Dermis microvascular lymphatic vessel endothelial cell (primary cell): ENCODE results near the gene KRTAP10-3. TPM values are rescaled to one million over a fixed set of nuclear protein-coding genes. Genes with fewer than 3 reads are reported as not detected.

Experiments
- DNase-seq, 2 donors: peaks; one replicate each; pipeline versions ENCODE4 v3.0.0 to v3.0.0-alpha.2; 2010; ENCODE audit warnings: low read depth in 2 of 2
- total RNA-seq: library from RNA; depleted of rRNA; stranded (reverse); fragments of >200 nt; gene quantifications from 2 replicates; pipeline ENCODE4 v1.2.1, GENCODE V29; 2014

KRTAP10-3 gene
- total RNA-seq, 1 donor from 2014 or later: not detected

DNA sequence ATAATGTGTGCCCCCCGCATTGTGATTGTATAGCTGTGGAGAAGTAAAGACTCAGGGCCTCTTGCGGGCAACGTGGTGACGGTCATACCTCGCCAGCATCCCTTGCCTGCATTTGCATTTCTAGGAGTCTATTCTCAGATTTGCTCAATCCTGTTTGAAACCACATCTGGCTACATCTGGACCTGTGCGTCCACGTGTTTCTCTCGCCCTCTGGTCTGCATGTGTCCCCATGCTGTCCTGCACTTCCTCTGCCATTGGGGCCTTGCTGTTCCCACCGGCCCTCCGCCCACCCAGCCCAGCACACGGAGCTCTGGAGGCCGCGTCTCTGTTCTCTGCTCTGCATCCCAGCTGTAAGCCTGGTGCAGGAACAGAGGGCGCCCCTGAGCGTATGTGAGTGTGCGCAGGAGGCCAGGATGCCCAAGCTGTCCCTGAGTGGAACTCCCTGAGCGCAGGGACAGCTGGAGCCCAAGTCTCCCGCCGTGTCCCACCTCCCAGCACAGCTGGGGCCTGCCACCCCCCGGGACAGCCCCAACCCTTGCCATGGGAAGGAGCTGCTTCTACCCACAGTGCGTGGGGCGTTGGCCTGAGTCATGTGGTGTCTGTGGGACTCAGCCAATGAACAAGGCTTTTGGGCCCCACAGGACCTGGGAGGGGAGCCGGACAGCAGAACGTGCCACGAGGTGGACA is 8.9 kb downstream of the KRTAP10-3 start:
- no peak for DNase-seq

DNA sequence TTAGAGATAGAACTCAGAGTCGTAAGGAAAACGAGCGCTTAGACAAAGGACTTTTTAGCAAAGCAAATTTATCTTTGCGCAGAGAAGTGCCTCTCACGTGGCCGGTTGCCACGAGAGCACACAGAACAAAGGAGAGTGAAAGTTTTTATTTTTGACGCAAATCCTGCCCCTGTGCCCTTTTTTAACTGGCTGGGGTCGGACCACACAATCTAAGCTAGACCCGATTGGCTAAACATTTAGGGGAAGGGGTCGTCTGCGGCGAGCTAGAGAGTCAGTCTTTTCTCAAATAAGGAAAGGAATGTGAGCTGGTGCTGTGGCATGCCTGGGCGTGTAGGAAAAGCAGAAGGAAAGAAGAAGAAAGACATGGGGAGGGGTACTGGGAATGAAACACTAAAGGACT is 9.7 kb downstream of the KRTAP10-3 start:
- DNase-seq: no peak

DNA sequence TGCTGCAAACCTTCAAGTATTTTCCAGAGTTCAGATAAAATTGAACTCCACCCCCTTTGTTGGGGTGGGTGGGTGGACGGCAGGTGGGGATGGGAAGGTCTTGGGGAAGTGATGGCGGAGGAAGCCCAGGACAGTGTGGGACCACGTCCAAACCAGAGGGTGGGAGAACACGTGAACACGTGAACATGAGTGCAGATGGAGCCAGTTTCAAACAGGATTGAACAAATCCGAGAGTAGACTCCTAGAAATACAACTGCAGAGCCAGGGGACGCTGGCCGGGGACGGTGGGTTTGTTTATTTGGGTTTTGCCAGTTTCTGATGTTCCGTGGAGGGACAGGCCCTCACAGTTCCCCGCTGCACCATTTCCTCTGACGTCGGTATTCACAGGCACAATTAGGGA is 10.2 kb downstream of the KRTAP10-3 start:
- no peak for DNase-seq

DNA sequence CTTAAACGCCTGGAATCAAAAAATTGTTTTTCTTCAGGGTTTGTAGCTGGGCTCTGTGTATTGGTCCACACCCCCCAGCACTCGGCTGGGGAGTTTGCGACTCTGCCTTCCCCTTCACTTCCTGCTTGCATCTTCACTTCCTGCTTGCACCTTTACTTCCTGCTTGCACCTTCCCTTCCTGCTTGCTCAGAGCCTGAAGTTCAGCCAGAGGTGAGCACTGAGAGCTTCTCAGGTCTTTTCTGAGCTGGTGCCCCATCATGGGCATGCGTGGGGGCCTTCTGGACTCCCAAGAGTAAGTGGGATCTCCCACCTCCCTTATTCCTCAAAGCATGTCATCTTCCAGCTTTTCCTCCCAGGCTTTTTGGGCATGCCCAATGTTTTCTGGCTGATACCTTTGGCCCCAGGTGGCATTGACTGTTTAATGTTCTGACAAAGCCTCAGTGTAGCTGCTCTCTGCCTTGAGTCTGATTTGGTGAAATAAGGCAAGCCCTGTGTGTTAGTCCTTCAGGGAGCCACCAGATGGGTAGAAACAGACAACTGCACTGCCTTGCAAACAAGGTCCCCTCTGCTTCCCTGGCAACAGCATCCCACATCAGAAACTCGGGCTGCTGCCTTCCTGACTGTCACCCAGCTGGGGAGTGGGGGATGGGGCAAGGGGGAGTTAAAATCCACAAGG is 10.8 kb downstream of the KRTAP10-3 start:
- DNase-seq: no peak

DNA sequence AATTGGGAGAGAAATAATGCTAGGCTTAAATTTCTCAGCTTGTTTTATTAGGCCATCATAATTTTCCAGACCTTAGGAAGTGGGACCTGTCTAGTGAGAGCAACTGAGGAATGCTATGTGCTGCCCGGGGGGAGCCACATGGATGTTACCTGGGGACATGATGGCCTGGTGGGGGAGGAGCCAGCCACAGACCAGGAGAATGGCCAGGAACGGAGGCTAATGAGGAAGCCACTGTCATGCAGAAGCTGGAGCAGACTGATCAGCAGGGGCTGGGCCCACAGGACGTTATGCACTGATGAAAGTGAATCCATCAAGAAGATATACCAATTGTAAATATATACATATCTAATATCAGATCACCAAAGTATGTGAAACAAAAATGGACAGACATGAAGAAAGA is 14.0 kb downstream of the KRTAP10-3 start:
- no peak for DNase-seq

DNA sequence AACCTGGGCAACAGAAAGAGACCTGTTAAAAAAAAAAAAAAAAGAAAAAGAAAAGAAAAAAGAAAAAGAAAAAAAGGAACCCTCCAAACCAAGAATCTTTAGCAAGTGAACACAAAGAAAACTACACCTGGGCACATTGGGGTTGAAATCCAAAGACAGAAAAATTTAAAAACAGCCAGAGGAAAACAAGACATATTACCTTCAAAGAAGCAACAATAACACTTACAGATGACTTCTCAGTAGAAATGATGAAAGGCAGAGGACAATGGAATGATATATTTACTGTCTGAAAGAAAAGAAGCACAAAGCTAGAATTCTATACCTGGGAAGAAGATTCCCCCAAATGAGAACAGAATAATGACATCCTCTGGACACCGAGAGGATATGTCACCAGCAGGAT is 15.9 kb downstream of the KRTAP10-3 start:
- no peak for DNase-seq

DNA sequence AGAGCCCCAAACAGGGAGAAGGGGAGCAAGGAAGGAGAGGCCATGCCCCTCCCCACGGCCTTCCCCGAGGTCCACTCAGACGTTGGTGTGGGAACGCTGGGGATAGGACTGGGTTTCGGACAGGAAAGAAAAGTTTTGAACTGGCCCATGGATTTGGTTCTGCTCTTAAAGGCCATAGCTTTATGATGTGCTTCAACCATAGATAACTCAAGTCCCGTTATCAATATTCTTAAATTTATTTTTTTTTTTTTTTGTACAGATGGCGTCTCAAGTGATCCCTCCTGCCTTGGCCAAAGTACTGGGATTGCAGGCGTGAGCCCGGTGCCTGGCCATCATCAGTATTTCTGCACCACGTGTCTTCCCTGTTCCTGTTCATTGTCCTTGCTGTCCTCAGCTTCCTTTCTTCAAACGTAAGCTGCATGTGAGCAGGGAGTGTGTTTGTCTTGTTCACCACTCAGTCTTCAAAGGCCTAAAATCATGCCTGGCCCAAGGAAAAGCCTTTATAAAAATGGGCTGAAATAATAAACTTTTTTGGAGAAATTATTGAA is 17.8 kb downstream of the KRTAP10-3 start:
- DNase-seq: no peak

DNA sequence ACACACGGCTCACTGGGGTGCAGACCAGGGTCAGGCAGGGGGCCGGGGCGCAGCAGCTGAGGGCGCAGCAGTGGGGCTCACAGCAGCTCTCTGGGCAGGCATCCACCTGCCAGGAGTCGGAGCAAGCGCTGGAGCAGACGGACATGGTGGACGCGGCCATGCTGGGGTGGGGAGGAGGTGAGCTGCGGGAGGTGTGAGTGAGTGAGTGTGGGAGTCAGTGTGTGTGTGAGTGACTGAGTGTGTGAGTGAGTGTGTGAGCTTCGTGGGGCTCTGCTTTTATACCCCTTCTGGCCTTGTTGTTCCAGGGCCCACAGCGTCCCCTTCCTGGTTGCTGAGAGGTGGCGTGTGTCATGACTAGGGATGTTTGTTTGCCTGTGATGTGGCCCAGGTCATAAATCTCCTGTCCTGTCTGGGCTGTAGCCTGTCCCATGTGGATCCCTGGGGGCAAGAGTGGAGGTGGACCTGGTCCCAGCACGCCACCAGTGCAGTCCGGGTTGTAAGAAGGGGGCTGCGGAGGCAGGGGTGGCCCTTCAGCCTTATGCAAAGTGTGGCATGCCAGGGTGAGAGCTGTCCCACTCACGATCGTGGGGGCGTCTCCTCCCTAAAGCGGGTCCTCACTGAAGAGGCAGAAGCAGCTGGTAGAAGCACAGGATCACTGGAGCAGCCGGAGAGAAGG is 18.5 kb downstream of the KRTAP10-3 start, which contains the start of gene KRTAP10-1:
KRTAP10-1 (minus strand) TSS at position 205 of the 676 bp plus-strand sequence; CDS start at position 160, 45 bp downstream.
- no peak for DNase-seq

DNA sequence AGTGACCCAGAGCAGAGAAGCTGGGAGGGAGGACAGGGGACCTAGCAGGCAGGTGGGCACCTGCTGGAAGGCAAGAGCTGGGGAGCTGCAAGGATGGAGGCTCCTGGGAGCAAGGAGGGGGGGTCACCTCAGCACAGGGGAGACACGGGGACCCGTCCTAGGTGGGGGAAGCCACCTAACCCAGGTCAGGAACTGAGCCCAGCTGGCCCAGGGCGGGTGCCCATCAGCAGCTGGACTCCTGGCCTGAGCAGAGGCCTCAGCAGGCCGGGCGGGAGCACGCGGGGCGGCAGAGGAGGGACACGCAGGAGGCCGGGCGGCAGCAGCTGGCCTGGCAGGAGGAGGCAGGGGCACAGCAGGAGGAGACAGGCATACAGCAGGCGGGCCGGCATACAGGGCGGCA is 19.5 kb downstream of the KRTAP10-3 start:
- no peak for DNase-seq

DNA sequence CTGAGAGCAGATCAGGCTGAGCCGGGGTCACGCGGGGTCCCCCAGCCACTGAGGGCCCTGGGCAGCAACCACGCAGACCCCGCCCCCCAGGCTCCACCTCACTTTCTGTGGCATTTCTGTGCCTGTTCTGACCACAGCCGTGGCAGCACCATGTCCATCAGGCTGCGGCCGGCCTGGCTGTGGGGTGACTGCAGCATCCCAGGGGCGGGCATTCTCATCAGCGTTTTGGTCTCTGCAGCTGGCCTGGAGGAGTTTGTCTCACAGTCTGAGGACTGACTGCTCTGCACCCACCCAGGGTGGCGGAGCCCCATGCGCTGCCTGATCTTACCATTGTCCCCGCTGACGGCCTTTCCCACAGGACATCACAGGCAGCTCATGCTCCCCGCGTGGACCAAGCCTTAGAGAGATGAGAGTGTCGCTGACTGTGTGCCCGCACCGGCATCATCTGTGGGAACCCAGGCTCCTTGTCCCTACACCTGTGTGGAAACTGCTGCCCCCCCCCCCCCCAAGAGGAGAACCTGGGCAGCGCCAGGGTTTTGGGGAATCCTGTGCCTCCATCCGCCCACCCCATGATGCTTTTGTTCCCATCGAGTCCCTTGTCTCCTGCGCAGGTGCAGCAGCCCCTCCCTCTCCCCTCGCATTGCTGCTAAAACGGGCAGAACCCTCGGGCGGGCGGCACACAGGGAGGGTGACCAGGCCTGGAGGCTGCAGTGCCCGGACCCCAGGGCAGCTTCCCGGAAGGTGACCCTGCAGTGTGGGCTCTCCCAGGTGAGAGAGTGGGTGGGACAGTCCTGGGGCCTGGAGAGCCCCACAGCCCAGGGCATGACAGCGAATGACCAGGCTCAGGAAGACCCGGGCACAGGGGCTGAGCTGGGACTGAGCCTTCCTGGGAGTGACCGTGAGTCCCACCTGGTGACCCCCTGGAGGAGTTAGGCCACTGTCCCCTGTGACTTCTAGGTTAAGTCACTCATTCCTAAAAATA is 20.4 kb downstream of the KRTAP10-3 start:
- no peak for DNase-seq

DNA sequence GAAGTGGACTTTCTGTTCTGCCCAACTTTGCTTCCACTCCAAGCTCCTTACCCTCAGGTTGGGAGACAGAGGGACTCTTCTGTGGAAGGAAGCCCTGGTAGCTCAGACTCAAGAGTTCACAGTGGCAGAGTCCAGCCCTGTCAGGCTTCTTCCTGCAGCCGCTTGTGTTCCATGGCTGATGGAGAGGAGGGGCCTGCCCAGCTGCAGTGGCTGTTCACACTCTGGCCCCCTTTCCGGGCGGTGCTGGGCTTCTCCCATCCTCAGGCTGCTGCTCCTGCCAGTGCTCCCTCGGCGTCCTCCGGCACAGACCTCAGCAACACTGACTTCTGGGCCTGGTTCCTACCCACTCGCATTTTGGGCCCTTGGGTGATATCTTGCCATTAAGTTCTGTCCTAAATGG is 22.6 kb downstream of the KRTAP10-3 start:
- no peak for DNase-seq

DNA sequence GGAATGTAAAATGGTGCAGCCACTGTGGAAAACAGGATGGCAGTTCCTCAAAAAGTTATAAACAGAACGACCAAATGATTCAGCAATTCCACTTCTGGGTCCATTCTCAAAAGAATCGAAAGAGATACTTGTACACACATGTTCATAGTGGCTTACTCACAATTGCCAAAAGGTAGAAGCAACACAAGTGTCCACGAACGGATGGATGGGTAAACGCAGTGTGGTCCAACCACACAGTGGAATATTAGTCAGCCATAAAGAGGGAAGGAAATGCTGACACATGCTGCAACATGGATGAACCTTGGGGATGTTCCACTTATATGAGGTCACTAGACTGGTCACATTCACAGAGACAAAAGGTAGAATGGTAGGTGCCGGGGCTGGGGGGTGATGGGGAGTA is 23.9 kb downstream of the KRTAP10-3 start:
- DNase-seq: no peak

DNA sequence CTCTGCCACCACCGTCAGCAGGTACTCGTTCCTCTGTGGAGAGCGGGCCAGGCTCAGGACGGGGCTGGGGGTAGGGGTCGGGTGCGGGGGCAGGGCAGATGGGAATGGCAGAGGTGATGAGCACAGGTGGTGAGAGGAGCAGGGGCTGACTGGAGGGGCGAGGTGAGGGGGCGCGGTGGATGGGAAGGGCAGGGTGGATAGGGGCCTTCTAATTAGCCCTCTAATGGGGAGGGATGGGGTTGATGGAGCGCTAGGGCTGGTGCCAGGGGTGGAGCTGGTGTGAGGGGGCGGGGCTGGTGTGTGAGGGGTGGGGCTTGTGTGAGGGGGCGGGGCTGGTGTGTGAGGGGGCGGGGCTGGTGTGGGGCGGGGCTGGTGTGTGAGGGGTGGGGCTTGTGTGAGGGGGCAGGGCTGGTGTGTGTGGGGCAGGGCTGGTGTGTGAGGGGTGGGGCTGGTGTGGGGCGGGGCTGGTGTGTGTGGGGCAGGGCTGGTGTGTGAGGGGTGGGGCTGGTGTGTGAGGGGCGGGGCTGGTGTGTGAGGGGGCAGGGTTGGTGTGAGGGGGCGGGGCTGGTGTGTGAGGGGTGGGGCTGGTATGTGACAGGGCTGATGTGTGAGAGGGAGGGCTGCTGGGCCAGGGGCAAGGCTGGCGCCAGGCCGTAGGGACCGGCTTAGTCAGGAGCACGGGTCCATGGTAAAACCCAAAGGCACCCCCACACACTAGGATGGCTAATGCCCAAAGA is 24.5 kb downstream of the KRTAP10-3 start:
- no peak for DNase-seq

DNA sequence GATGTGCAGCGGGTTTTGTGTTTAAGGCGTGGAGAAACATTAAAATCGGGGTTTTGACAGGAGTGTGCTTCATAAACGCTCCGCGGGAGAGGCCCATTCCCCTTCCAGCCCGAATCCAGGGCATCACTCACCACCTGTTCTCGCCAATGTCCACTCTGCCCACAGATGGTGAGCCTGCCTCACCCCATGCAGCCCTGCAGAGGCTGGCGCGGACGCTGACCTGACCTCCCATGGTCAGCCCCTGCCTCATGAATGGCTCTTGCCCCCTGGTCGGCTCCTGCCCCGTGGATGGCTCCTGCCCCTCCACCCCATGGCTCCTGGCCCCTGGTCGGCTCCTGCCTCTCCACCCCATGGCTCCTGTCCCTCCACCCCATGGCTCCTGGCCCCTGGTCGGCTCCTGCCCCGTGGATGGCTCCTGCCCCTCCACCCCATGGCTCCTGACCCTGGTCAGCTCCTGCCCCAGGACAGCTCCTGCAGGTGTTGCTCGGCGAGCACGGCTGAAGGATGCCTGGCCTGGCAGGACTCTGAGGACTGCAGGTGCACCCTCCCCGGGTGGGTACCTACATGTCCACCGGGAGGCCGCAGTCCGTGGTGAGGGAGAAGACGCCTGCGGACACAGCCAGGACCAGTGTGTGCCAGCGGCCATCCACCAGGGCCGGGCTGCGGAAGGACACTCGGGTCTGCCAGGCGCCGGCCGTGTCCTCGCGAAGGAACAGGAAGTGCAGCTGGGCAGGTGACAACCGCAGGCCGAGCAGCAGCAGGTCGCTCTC is 25.3 kb downstream of the KRTAP10-3 start:
- no peak for DNase-seq

DNA sequence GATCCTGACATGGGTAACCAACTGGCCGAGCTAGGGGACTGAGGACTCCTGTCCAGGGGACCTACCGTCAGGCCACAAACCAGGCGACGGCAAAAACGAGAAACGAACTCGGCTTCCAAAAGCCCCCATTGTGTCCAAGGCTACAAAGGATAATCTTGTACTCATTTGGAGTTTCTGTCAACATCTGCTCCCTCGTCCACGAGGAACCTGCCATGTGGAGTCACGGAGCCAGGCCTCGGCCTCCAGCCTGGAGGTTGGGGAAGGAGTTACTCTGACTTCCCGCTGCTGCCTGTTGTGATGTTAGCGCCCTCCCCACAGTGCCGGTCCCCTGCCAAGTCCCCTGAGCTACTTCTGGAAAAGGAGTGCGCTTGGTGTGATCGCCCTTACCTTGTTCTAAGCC is 25.9 kb downstream of the KRTAP10-3 start:
- DNase-seq: no peak

DNA sequence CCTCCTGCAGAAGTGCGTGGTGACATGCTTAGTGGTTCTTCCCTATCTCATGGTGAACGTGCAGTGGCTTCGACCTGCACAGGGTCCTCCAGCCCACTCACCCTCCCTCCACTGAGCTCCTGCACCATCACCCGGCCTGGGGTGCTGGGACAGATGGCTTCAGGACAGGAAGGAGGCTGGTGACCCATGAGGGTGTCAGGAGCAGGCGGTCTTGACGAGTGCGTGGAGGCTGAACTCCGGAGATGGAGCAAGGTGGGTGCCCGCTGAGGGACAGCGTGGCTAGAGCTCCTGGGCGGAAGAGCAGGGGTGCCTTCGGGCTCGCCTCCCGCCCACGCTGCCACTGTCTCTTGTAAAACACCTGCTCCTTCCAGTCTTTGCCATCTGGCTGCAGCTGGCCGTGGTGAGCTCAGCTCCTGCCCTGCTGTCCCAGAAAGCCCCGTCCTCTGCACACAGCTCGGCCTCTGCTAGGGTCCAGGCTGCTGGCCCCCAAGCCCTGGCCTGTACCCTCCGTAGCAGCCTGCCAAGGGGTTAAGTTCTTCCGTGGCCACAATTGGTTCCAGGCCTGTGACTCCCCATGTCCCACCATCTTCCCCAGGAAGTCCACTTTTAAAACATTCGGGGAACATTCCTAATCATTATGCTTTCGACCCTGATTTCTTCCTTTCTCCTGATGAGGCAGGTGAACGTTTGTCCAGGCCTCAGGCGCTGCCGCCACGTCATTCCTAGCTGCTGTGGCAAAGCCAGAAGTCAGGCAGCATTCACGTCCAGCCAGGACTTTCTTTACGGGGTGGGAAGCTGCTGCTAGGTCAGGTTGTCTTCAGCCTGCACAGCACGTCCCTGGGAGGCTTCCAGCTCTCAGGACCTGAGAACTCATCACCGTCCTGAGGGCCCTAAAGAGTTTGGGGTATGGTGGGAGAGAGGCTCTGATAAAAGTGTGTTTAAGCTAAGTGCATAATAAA is 26.7 kb downstream of the KRTAP10-3 start:
- no peak for DNase-seq

DNA sequence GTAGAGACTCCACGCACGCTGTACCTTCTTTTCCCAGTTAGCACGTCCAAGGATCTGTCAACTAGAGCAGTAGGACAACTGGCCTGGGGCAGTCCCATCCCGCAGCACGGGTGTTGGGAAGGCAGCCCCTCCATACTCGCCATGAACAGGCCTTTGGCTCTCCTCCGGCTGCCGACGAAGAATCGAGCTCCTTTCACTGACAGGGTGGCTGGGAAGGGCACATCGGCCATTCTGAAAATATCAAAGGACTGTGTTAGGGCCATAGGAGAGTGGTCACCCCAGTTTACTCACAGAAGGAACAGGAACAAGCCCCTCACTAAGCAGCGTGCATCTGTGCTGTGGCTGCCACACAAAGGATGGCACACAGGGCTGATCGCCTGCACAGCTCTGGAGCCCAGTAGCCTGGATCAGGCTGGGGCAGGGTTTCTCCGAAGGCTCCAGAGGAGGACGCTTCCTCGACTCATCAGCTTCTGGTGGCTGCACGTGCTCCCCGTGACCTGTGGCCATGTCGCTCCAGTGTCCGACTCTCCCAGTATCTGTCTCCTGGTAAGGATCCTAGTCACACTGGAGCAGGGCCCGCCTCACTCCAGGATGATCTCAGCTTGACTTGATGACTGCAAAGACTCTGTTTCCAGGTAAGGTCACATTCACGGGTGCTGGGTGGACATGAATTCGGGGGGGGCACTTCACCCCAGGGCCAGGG is 27.5 kb downstream of the KRTAP10-3 start:
- DNase-seq: no peak
